Esophagus squamous epithelium (tissue), 4 donors: ENCODE measurements around the gene BIRC2.

Experiments used
- CTCF ChIP-seq, 6 experiments: fragments of 450-650 bp in 4 of 6; fragments of 200-600 bp in 2 of 6; sonication (generic) in 2 of 6; IDR thresholded peaks; one replicate each; pipeline ENCODE4 v1.5.1; 2016 to 2019; ENCODE audit warnings: antibody characterized with exemption in 6 of 6, mild to moderate bottlenecking in 4 of 6, moderate library complexity in 4 of 6
- POLR2A ChIP-seq, 4 donors: fragments of 450-650 bp; IDR thresholded peaks; one replicate each; pipeline ENCODE4 v1.6.1; 2017; ENCODE audit warnings: antibody characterized with exemption in 4 of 4, mild to moderate bottlenecking in 4 of 4, moderate library complexity in 3 of 4

GRCh38 chr11:102364991-102365390 lies 18.0 kb downstream of the BIRC2 start:
- TF ChIP-seq CTCF (IDR thresholded peaks at IDR 0.05) (no peak), POLR2A (IDR thresholded peaks at IDR 0.05) (no peak)
